ENCODE data around the gene CLNK.
"Not testable (repeated sequence)": the region's sequence is repeated elsewhere in the genome, so short reads cannot be mapped to it uniquely, and the experiment has no call there.

The CLNK gene

DNA sequence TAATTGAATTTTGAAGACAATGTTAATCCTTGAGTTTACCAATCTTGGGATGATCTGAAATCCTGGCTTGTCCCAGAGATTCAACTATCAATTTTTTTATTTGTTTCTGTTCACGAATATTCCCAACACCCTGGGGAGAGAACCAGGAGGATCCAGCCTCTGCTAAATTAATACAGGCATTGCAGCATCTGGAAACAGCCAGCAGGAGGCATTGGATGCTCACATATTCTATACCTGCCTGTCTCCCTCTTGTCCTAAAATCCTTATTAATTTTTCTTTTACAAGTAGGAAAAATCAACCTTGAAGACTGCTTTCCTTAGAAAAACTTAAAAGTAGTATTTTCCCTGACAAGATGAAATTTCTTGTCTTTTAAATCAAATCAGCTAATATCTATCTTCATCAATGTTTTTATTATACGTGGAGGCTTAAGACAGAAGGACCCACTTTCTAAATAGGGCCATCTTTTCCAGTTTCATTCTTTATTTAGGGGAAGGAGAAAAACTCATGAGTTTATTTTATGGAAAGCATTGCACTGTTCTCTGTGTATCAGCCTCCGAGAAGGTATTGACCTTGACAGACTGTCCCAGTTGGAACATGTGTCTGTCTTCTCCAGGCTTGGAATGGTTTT lies 102.4 kb downstream of the CLNK start:
- Histone ChIP-seq H3K9ac (ENCODE audit: low read length) (no peak overlapping the region), H3K9me3 (ENCODE audit: control insufficient read depth, low read length) (no peaks in the 10 kb centered on the region), H3K4me1 (ENCODE audit: control insufficient read depth, insufficient read depth, low read length) (peaks cover 2% of the 10 kb centered on the region), H3K36me3 (ENCODE audit: control insufficient read depth, insufficient read depth, low read length) (no peaks in the 10 kb centered on the region), H3K4me3 (ENCODE audit: low read length) (no peak overlapping the region), H3K27me3 (ENCODE audit: control insufficient read depth, insufficient read depth, low read length) (peaks cover 3% of the 10 kb centered on the region)

DNA sequence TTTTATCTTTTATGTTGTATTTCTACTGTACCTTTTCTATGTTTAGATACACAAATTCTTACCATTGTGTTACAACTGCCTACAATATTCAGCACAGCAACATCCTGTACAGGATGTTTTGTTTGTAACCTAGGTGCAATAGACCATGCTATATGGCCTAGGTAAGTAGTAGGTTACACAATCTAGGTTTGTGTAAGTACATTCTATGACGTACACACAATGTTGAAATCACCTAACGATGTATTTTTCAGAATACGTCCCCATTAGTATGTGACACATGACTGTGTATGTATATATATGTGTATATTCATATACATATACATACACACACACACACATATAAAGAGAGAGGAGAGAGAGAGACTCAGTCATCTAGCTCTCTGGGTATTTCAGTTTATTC lies 103.5 kb downstream of the CLNK start:
- H3K9me3 ChIP-seq (ENCODE audit: control insufficient read depth, low read length): no peaks in the 10 kb centered on the region
- no peak overlapping the region for H3K9ac ChIP-seq (ENCODE audit: low read length)
- no peak overlapping the region for H3K4me3 ChIP-seq (ENCODE audit: low read length)
- H3K36me3 ChIP-seq (ENCODE audit: control insufficient read depth, insufficient read depth, low read length): no peaks in the 10 kb centered on the region
- H3K27me3 ChIP-seq (ENCODE audit: control insufficient read depth, insufficient read depth, low read length): peaks cover 3% of the 10 kb centered on the region
- H3K4me1 ChIP-seq (ENCODE audit: control insufficient read depth, insufficient read depth, low read length): peaks cover 4% of the 10 kb centered on the region

DNA sequence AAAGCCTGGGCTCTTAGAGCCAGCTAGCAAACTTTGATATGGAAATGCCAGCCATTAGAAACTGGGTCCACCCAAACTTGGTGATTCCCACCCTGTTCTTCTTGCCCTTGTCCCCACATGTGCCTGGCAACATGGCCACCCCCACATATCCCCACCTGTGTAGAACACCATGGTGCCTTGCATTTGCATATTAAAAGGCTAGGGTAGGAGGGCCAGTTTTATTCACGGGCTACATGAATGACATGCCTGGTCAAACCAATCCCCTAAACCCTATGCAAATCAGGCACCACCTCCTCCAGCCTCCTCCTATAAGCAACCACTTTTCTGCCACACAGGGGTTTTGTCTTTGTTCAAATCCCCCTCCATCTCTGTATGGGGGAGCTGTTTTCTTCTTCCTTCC lies 104.9 kb downstream of the CLNK start:
- Histone ChIP-seq H3K27me3 (ENCODE audit: control insufficient read depth, insufficient read depth, low read length) (peaks cover 3% of the 10 kb centered on the region), H3K4me1 (ENCODE audit: control insufficient read depth, insufficient read depth, low read length) (peaks cover 4% of the 10 kb centered on the region), H3K36me3 (ENCODE audit: control insufficient read depth, insufficient read depth, low read length) (no peaks in the 10 kb centered on the region), H3K9me3 (ENCODE audit: control insufficient read depth, low read length) (no peaks in the 10 kb centered on the region), H3K4me3 (ENCODE audit: low read length) (no peak overlapping the region), H3K9ac (ENCODE audit: low read length) (no peak overlapping the region)

DNA sequence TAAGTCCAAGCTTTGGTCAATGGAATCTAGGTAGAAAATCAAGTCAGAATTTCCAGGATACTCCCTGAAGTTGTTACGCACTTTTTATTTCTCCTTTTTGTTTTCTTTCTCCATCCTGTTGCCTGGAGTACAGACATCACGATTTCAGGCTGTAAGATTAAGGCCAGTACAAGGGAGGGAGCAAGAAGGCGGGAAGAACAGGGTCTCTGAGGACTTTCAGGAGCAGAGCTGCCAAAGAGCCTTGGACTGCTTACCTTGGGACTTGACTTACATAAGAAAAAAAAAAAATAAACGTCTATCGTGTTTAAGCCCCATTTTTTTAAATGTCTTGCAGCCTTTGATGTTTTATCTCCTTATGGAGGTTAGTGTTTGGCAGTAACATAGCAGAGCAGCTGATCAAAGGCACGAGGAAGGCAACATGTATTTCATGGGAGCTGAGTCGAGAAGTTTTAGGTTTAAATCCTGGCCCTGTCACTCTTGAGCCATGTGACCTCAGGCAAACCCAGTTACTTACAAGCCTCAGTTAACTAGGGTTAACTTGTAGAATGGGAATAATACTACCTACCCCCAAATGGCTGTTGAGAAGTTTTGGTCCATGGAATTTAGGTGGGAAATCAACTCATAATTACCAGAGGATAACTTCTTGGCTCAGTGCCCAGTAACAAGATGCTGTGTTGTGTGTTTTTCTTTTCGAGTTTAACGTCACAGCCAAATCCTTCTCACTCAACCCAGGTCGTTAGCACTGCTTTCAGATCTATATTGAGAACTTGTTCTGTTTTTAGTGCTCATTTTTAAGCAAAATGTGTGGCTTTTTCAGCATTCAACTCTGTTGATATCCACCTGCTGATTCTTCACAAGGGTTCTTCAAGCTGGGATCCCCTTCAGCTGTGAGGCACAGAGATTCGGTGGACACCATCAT lies 106.8 kb downstream of the CLNK start:
- H3K36me3 ChIP-seq (ENCODE audit: control insufficient read depth, insufficient read depth, low read length): no peaks in the 10 kb centered on the region
- peaks cover 3% of the 10 kb centered on the region for H3K27me3 ChIP-seq (ENCODE audit: control insufficient read depth, insufficient read depth, low read length)
- H3K4me1 ChIP-seq (ENCODE audit: control insufficient read depth, insufficient read depth, low read length): peaks cover 4% of the 10 kb centered on the region
- no peak overlapping the region for H3K4me3 ChIP-seq (ENCODE audit: low read length)
- no peaks in the 10 kb centered on the region for H3K9me3 ChIP-seq (ENCODE audit: control insufficient read depth, low read length)
- no peak overlapping the region for H3K9ac ChIP-seq (ENCODE audit: low read length)

DNA sequence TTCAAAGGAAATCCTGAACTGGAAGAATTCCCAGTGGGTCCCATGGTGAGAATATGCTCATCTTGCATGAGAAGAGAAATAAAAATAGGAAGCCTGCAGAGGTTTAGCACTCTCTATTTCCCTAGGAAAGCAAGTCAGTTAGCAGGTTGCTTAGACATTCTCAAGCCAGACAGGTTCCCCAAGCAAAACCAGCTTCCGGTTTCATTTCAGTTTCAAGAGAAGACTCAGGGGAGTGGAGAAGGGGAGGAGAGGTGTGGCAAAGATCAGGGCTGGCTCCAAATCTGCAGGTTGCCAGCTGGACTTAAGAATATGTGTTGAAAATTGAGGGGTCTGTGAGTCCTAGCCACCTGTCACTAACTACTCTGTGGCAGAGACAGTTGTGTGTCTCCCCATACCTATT lies 107.5 kb downstream of the CLNK start:
- peaks cover 3% of the 10 kb centered on the region for H3K27me3 ChIP-seq (ENCODE audit: control insufficient read depth, insufficient read depth, low read length)
- H3K9ac ChIP-seq (ENCODE audit: low read length): no peak overlapping the region
- no peaks in the 10 kb centered on the region for H3K9me3 ChIP-seq (ENCODE audit: control insufficient read depth, low read length)
- H3K4me1 ChIP-seq (ENCODE audit: control insufficient read depth, insufficient read depth, low read length): peaks cover 4% of the 10 kb centered on the region
- no peaks in the 10 kb centered on the region for H3K36me3 ChIP-seq (ENCODE audit: control insufficient read depth, insufficient read depth, low read length)
- H3K4me3 ChIP-seq (ENCODE audit: low read length): no peak overlapping the region

- no peaks in the 10 kb centered on the region for H3K36me3 ChIP-seq (ENCODE audit: control insufficient read depth, insufficient read depth, low read length)
Measured at GRCh38 chr4:10576236-10576635, 108.3 kb downstream of the CLNK start.

DNA sequence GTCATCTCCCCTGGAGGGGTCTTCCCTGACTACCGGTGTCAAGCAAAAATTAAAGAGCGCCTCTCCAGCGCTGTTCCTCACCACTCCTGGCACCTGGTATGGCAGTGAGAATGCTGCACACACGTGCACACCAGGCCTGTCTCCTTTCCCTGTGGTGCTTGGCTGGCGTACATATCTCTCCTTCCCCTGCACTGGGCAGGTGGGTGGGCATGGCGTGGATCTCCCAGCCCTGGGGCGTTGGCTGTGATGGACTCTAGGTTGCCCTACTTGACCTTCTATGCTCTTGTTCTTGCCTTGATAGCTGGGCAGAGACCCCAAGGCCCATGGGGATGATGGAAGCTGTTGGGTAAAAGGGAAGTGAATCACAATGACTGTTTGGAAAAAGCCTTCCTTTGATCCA lies 109.2 kb downstream of the CLNK start:
- Histone ChIP-seq H3K4me3 (ENCODE audit: low read length) (no peak overlapping the region), H3K36me3 (ENCODE audit: control insufficient read depth, insufficient read depth, low read length) (no peaks in the 10 kb centered on the region), H3K4me1 (ENCODE audit: control insufficient read depth, insufficient read depth, low read length) (peaks cover 4% of the 10 kb centered on the region), H3K9ac (ENCODE audit: low read length) (no peak overlapping the region), H3K9me3 (ENCODE audit: control insufficient read depth, low read length) (no peaks in the 10 kb centered on the region), H3K27me3 (ENCODE audit: control insufficient read depth, insufficient read depth, low read length) (peaks cover 3% of the 10 kb centered on the region)

More at GRCh38 chr4:10576236-10576635, 108.3 kb downstream of the CLNK start:
- peaks cover 4% of the 10 kb centered on the region for H3K4me1 ChIP-seq (ENCODE audit: control insufficient read depth, insufficient read depth, low read length)
- H3K9me3 ChIP-seq (ENCODE audit: control insufficient read depth, low read length): no peaks in the 10 kb centered on the region
- peaks cover 3% of the 10 kb centered on the region for H3K27me3 ChIP-seq (ENCODE audit: control insufficient read depth, insufficient read depth, low read length)
- no peak overlapping the region for H3K4me3 ChIP-seq (ENCODE audit: low read length)
- no peak overlapping the region for H3K9ac ChIP-seq (ENCODE audit: low read length)

GRCh38 chr4:10574553-10574952 lies 110.0 kb downstream of the CLNK start:
- H3K36me3 ChIP-seq (ENCODE audit: control insufficient read depth, insufficient read depth, low read length); H3K9me3 ChIP-seq (ENCODE audit: control insufficient read depth, low read length); H3K27me3 ChIP-seq (ENCODE audit: control insufficient read depth, insufficient read depth, low read length); H3K4me3 ChIP-seq (ENCODE audit: low read length); H3K4me1 ChIP-seq (ENCODE audit: control insufficient read depth, insufficient read depth, low read length); H3K9ac ChIP-seq (ENCODE audit: low read length): not testable (repeated sequence)

DNA sequence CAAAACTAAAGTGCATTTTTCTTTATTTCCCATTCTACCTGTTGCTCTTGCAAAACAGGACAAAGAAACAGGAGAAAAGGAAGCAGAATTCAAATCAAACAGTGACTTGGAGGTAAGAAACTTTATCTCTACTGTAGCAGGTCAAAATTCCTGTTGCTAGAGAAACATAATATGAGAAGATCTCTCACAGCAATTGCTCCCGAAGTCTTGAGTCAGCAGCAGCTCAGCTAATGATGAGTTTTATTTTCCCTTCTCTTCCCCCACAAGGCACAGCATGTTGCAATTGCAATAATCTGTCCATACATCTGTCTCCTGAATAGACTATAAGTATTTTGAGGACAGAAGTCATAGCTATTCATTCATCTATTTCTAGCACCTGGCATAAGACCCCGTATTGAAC lies 112.7 kb downstream of the CLNK start:
- H3K4me1 ChIP-seq (ENCODE audit: control insufficient read depth, insufficient read depth, low read length): no peaks in the 10 kb centered on the region
- H3K27me3 ChIP-seq (ENCODE audit: control insufficient read depth, insufficient read depth, low read length): no peaks in the 10 kb centered on the region
- H3K4me3 ChIP-seq (ENCODE audit: low read length): no peak overlapping the region
- H3K9me3 ChIP-seq (ENCODE audit: control insufficient read depth, low read length): no peaks in the 10 kb centered on the region
- no peak overlapping the region for H3K9ac ChIP-seq (ENCODE audit: low read length)
- H3K36me3 ChIP-seq (ENCODE audit: control insufficient read depth, insufficient read depth, low read length): no peaks in the 10 kb centered on the region

- Histone ChIP-seq H3K9me3 (ENCODE audit: control insufficient read depth, low read length) (no peaks in the 10 kb centered on the region), H3K9ac (ENCODE audit: low read length) (no peak overlapping the region), H3K4me3 (ENCODE audit: low read length) (no peak overlapping the region), H3K27me3 (ENCODE audit: control insufficient read depth, insufficient read depth, low read length) (no peaks in the 10 kb centered on the region), H3K36me3 (ENCODE audit: control insufficient read depth, insufficient read depth, low read length) (no peaks in the 10 kb centered on the region), H3K4me1 (ENCODE audit: control insufficient read depth, insufficient read depth, low read length) (no peaks in the 10 kb centered on the region)
Measured at GRCh38 chr4:10569491-10569890, 115.1 kb downstream of the CLNK start.

DNA sequence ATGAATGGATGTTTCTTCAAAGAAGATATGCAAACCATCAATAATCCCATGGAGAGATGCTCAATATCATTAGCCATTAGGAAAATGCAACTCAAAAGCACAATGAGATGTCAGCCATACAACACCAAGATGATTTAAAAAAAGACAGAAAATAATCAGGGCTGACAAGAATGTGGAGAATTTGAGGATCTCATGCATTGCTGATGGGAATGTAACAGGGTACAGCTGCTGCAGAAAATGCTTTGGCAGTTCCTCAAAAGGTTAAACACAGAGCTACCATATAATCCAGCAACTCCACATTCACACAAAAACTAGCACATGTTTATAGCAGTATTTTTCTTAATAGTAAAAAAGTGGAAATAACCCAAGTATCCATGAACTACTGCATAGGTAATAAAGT lies 116.8 kb downstream of the CLNK start:
- Histone ChIP-seq H3K9me3 (ENCODE audit: control insufficient read depth, low read length) (no peaks in the 10 kb centered on the region), H3K9ac (ENCODE audit: low read length) (no peak overlapping the region), H3K4me3 (ENCODE audit: low read length) (no peak overlapping the region), H3K27me3 (ENCODE audit: control insufficient read depth, insufficient read depth, low read length) (no peaks in the 10 kb centered on the region), H3K4me1 (ENCODE audit: control insufficient read depth, insufficient read depth, low read length) (no peaks in the 10 kb centered on the region), H3K36me3 (ENCODE audit: control insufficient read depth, insufficient read depth, low read length) (no peaks in the 10 kb centered on the region)

GRCh38 chr4:10565166-10565780 lies 119.3 kb downstream of the CLNK start:
- Histone ChIP-seq H3K27me3 (ENCODE audit: control insufficient read depth, insufficient read depth, low read length) (no peaks in the 10 kb centered on the region), H3K4me3 (ENCODE audit: low read length) (no peak overlapping the region), H3K9me3 (ENCODE audit: control insufficient read depth, low read length) (no peaks in the 10 kb centered on the region), H3K4me1 (ENCODE audit: control insufficient read depth, insufficient read depth, low read length) (no peaks in the 10 kb centered on the region), H3K36me3 (ENCODE audit: control insufficient read depth, insufficient read depth, low read length) (no peaks in the 10 kb centered on the region), H3K9ac (ENCODE audit: low read length) (no peak overlapping the region)
